WI38 (cell line): Measurements from ENCODE around the gene ZNF804B.

Experiments
- H3K4me3 ChIP-seq: 2 replicates; pipeline ENCODE4 v1.5.1; 2011; ENCODE audit warnings: low read depth, mild to moderate bottlenecking, control low read depth, low read length
- CTCF ChIP-seq: IDR thresholded peaks from 2 replicates; pipeline ENCODE4 v1.5.1; 2012; ENCODE audit warnings: low read depth, mild to moderate bottlenecking, control low read depth, low read length

Gene ZNF804B

DNA sequence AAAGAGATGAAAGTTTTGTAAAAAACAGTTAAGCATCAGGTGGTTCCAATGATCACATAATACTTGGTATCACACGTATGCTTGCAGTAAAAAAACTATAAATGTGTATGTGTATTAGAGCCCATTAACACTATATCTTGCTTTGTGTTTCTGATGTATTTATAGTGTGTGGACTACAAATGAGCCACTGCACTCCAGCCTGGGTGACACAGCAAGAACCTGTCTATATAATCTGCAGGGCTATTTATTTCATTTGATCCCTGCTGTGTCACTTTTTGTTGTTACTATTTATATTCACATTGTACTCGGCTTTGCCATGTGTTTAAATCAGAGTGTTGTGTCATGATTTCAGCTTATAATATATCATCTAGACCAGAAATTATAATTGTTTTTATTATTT, 523.8 kb downstream of the ZNF804B start:
- H3K4me3 ChIP-seq, result no peak overlapping the region
- no peak for TF ChIP-seq CTCF

- TF ChIP-seq CTCF, result no peak
- H3K4me3 ChIP-seq, result no peak overlapping the region
Observed at GRCh38 chr7:89308535-89308934, 549.0 kb downstream of the ZNF804B start.

- H3K4me3 ChIP-seq, result no peak overlapping the region
- no peak for TF ChIP-seq CTCF
Observed at GRCh38 chr7:89311886-89312285, 552.4 kb downstream of the ZNF804B start.

GRCh38 chr7:89312551-89312950, 553.1 kb downstream of the ZNF804B start:
- no peak overlapping the region for H3K4me3 ChIP-seq
- no peak for TF ChIP-seq CTCF

DNA sequence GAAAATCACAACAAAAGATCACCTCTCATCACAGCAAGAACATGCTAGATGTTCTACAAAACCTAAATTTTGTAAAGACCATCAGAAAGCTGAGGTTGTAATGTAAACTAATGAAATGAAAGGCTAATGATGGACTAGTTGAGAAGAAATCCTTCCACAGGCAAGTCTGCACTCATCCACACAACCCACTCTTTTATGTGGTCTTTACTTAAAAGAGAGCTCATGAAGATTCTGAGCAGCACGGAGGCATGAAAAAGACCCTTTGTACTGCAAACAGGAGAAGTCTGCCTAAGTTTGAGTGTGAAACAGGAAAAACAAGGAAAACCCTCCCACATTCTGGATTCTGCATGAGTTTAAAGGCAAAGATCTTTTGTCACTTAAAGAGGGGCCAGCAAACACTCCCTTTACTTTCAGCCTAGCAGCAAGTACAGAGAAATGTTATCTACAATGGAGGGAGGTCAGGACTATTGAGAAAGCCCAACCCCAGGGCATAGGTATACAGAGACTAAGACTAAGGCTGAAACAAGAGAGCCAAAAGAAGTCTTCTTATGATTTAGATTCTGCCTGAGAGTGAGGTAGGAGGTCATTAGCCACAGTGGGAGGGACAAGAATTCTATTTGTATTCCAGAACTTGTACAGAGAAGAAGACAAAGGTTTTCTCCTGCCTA, 557.2 kb downstream of the ZNF804B start:
- no peak for TF ChIP-seq CTCF

GRCh38 chr7:89332026-89332425, 572.5 kb downstream of the ZNF804B start:
- H3K4me3 ChIP-seq, result no peak overlapping the region
- TF ChIP-seq CTCF, result no peak

More for the DNA sequence above, 557.2 kb downstream of the ZNF804B start:
- H3K4me3 ChIP-seq, result no peak overlapping the region

DNA sequence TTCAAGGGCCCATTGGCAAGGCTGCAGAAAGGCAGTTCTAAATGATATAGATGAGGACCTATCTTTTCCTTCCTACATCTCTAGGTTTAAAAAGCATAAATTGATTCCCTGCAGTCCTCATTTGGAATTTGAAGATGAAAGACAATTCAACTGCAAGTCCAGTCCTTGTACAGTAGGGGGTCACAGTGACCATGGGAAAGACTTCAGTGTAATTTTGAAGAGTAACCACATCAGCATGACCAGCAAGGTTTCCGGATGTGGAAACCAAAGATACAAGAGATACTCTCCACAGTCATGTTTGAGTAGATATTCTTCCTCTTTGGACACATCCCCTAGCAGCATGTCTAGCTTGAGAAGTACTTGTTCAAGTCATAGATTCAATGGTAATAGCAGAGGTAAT, 575.3 kb downstream of the ZNF804B start:
- H3K4me3 ChIP-seq, result no peak overlapping the region
- no peak for TF ChIP-seq CTCF
